SK-N-SH (cell line): ENCODE data around the gene BMAL1.

Experiments
- CTCF ChIP-seq: fragments of 200-600 bp; sonication (generic); IDR thresholded peaks from 2 replicates; pipeline ENCODE4 v1.6.1; 2017; ENCODE audit warnings: antibody characterized with exemption, mild to moderate bottlenecking, moderate library complexity
- ELF1 ChIP-seq: IDR thresholded peaks from 2 replicates; pipeline ENCODE4 v1.4.0; 2012
- EP300 ChIP-seq, 2 experiments: IDR thresholded peaks; 2 replicates each; pipeline versions ENCODE4 v1.4.0 to v1.6.1; 2012; ENCODE audit warnings: borderline replicate concordance in 1 of 2, low read depth in 1 of 2, low read length in 1 of 2
- EZH2phosphoT487 ChIP-seq: fragments of 200-600 bp; sonication (generic); IDR thresholded peaks from 2 replicates; pipeline ENCODE4 v1.6.1; 2017; ENCODE audit warnings: low read depth, mixed run types, mild to moderate bottlenecking, antibody characterized with exemption, moderate library complexity, borderline replicate concordance
- JUND ChIP-seq: IDR thresholded peaks from 2 replicates; pipeline ENCODE4 v1.4.0; 2012
- POLR2AphosphoS5 ChIP-seq: IDR thresholded peaks from 2 replicates; pipeline ENCODE4 v1.6.1; 2012; ENCODE audit warnings: low read depth, low read length
- SMC3 ChIP-seq: IDR thresholded peaks from 2 replicates; pipeline ENCODE4 v1.6.1; 2012; ENCODE audit warnings: low read depth, low read length, improper control_type of control experiment
- TAF1 ChIP-seq: IDR thresholded peaks from 2 replicates; pipeline ENCODE4 v1.6.1; 2012; ENCODE audit warnings: low read depth, mild to moderate bottlenecking, low read length, moderate library complexity, borderline replicate concordance
- USF2 ChIP-seq: fragments of 150-350 bp; IDR thresholded peaks from 2 replicates; pipeline ENCODE4 v1.6.1; 2017; ENCODE audit warnings: antibody characterized with exemption, low read length, low read depth, borderline replicate concordance
- YY1 ChIP-seq: IDR thresholded peaks from 2 replicates; pipeline ENCODE4 v1.4.0; 2012; ENCODE audit warnings: low read depth, mild to moderate bottlenecking
- ZBTB33 ChIP-seq: IDR thresholded peaks from 2 replicates; pipeline ENCODE4 v1.4.0; 2012; ENCODE audit warnings: low read depth, borderline replicate concordance

GRCh38 chr11:13277768-13278608 lies at the start of gene BMAL1:
- TF ChIP-seq EP300 (IDR thresholded peaks at IDR 0.05; ENCODE audit: borderline replicate concordance in 1 of 2, low read depth in 1 of 2, low read length in 1 of 2) (no peak), CTCF (no peak), YY1 (no peak), SMC3 (no peak), EZH2phosphoT487 (no peak), ZBTB33 (no peak), USF2 (no peak), JUND (no peak), ELF1 (no peak), POLR2AphosphoS5 (no peak), TAF1 (no peak)
